H1 (cell line): ENCODE results near the gene BRD7. TPM values are rescaled to one million over a fixed set of nuclear protein-coding genes. Genes with fewer than 3 reads are reported as not detected.

ENCODE experiments used
- CHD7 ChIP-seq: fragments of 300-600 bp; sonication (generic); IDR thresholded peaks from 2 replicates; pipeline ENCODE4 v1.7.1; 2012; ENCODE audit warnings: low read length, moderate library complexity, mild to moderate bottlenecking, inconsistent platforms; ENCODE audit not compliant: insufficient replicate concordance
- EGR1 ChIP-seq: IDR thresholded peaks from 2 replicates; pipeline ENCODE4 v1.6.1; 2011; ENCODE audit warnings: low read depth, low read length, borderline replicate concordance
- GTF2F1 ChIP-seq: IDR thresholded peaks from 2 replicates; pipeline ENCODE4 v1.6.1; 2012; ENCODE audit warnings: low read depth, low read length, improper control_type of control experiment, borderline replicate concordance
- RNF2 ChIP-seq: fragments of 200-900, 300-1000 bp; sonication (generic); IDR thresholded peaks from 2 replicates; pipeline ENCODE4 v1.7.1; 2016; ENCODE audit warnings: borderline replicate concordance, low read depth, mild to moderate bottlenecking, antibody characterized with exemption, low read length; ENCODE audit not compliant: poor library complexity, severe bottlenecking; ENCODE audit errors: missing control alignments
- SIN3A ChIP-seq, 2 experiments: IDR thresholded peaks in 1 of 2; conservative IDR thresholded peaks in 1 of 2; 2 replicates each; pipeline ENCODE4 v1.6.1; 2011 to 2012; ENCODE audit warnings: low read length in 2 of 2, improper control_type of control experiment in 1 of 2, low read depth in 1 of 2, mild to moderate bottlenecking in 1 of 2
- SP4 ChIP-seq: IDR thresholded peaks from 2 replicates; pipeline ENCODE4 v1.6.1; 2012; ENCODE audit warnings: low read length, inconsistent platforms
- TCF12 ChIP-seq: IDR thresholded peaks from 2 replicates; pipeline ENCODE4 v1.6.1; 2011; ENCODE audit warnings: low read depth, mild to moderate bottlenecking, low read length
- polyA plus RNA-seq, 7 experiments: library from polyadenylated mRNA; depleted of rRNA in 3 of 7; stranded (reverse) in 5 of 7; unstranded in 2 of 7; fragments of >200 nt in 5 of 7; fragments of 200-250 nt in 2 of 7; gene quantifications; 1 replicate in 5 of 7; 2 replicates in 1 of 7; 4 replicates in 1 of 7; pipeline versions ENCODE4 v1.2.1 to v1.2.3, GENCODE V29; 2011 to 2013; ENCODE audit warnings: missing spikeins in 2 of 7, mixed read lengths in 2 of 7
- total RNA-seq: library from RNA; stranded (reverse); fragmentation: NEBNext Ultra II Directional; extraction: Animal tissue kit (Norgen Biotek cat#: 25700); gene quantifications from 2 replicates; pipeline ENCODE4 v1.2.1, GENCODE V29; 2021

BRD7 gene
- total and polyA plus RNA-seq, 2 of the 8 experiments (the other 6 are each of a cell fraction or from before 2014, with no cell fraction given), result 42.5 to 120 TPM

- TF ChIP-seq CHD7, result no peak
- no peak for TF ChIP-seq GTF2F1
- no peak for TF ChIP-seq RNF2
- TF ChIP-seq EGR1, result no peak
- no peak for TF ChIP-seq TCF12
- TF ChIP-seq SP4, result no peak
- TF ChIP-seq SIN3A (conservative IDR thresholded peaks at IDR 0.05 in 1 of 2, IDR thresholded peaks at IDR 0.05 in 1 of 2; ENCODE audit: low read depth in 1 of 2, low read length in 2 of 2), result no peak
These were observed 73.8 kb downstream of the BRD7 start (continued) for GRCh38 chr16:50294955-50295354.
